ENCODE measurements around the gene CXCR4.

CXCR4 gene

DNA sequence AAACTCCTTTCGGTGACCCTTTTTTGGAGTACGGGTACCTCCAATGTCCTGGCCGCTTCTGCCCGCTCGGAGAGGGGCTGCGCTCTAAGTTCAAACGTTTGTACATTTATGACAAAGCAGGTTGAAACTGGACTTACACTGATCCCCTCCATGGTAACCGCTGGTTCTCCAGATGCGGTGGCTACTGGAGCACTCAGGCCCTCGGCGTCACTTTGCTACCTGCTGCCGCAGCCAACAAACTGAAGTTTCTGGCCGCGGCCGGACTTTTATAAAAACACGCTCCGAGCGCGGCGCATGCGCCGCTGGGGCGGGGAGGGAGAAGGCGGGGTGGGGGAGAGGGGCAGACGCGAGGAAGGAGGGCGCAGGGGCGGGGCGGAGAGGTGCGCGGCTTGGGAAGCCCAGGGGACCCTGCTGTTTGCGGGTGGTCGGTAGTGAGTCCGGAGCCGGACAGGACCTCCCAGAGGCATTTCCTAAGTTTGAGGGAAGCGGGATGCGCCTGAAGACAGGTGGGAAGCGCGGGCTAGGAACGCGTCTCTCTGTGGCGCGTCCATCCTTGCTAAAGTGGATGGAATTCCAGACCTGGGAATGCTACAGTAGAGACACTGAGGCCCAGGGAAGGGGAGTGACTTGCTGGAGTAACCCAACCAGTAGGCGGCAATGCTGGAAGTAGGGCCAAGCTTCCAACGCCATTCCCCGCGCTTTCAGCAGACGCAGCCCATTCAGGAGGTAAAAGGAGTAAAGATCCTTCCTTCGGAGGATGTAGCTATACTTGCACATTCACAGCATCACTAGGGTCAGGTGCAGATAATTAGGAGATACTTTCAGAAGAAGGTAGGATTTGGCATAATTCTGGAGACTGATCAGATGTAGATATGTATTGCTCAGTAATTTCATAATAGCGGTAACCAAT is at the start of gene CXCR4:
Gene CXCR4 (minus strand): TSS at position 241 of the 910 bp plus-strand sequence. CDS start 89 bp downstream, at position 152.
- DNase-seq (ENCODE audit: low read depth), result no peak

DNA sequence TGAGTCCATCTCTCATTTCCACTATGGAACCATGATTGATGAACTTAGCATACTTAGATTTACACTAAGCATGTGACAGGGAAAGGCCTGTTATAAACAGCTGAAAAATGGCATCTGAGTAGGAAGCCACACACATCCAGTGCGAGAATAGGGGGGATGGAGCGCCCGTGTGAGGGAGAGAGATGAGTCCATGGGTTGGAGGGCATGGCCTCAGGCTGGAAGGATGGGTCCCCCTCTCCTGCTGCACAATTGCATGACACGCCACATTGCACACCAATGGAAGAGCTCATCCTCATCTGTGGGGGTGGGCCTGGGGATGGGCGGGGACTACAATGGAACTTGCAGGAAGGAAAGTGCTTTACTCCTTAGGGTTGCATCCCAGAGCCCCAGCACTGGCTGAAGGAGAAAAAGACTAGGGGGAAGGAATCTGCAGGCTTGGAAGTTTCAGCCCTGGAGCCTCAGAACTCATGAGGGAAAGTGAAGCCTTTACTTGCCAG is 46.4 kb upstream of the CXCR4 start:
- DNase-seq (ENCODE audit: low read depth), result no peak

DNA sequence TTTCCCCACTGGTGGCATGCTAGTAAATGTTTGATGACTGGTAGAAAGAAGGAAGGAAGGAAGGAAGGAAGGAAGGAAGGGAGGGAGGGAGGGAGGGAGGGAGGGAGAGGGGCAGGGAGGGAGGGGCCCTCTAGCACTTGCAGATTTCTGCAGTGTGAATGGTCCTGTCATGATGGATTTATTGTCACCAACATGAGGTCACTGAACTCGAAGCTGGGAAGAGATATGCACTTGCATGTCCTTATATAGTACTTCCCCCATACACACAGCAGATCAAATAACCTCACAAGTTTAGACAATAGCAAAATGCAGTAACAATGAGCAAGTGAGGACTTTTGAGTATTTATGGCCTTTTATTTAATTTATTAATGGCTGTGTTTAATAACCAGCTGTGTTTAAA is 44.5 kb upstream of the CXCR4 start:
- no peak for DNase-seq (ENCODE audit: low read depth)

DNA sequence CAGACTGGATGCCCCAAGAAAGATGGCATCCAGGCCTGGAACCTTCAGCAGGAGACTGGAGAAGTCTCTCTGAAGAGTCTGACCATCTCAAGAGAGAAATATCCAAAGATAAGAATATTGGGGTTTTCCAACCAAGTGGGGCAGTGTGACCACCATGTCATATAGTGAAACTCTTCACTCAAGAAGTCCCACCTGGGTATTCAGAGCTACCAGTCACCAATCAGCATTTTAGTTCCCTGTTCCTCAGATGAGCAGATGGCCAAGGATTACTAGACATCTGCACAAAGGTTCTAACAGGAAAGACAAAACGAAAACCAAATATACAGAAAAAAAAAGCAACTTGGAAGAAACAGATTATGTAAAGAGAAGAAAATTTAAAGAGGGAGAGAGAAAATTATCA is 38.5 kb upstream of the CXCR4 start:
- no peak for DNase-seq (ENCODE audit: low read depth)

DNA sequence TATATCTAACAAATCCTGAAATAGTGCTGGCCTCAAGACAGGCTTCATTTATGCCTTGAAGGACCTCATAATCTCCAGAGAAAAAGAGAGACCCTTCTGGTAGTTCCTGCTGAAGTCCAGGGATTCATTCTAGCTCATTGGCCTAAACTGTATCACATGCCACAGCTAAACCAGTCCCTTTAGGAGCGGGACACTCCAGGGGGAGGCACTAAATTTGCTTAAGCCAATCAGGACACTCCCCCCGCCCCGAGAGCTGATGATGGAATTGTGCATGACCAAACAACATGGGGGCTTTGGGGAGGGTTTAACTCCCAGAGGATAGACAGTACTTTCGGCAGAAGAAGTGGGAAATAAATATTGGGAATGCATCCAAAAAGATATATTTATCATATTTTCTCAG is 36.4 kb upstream of the CXCR4 start:
- no peak for DNase-seq (ENCODE audit: low read depth)

DNA sequence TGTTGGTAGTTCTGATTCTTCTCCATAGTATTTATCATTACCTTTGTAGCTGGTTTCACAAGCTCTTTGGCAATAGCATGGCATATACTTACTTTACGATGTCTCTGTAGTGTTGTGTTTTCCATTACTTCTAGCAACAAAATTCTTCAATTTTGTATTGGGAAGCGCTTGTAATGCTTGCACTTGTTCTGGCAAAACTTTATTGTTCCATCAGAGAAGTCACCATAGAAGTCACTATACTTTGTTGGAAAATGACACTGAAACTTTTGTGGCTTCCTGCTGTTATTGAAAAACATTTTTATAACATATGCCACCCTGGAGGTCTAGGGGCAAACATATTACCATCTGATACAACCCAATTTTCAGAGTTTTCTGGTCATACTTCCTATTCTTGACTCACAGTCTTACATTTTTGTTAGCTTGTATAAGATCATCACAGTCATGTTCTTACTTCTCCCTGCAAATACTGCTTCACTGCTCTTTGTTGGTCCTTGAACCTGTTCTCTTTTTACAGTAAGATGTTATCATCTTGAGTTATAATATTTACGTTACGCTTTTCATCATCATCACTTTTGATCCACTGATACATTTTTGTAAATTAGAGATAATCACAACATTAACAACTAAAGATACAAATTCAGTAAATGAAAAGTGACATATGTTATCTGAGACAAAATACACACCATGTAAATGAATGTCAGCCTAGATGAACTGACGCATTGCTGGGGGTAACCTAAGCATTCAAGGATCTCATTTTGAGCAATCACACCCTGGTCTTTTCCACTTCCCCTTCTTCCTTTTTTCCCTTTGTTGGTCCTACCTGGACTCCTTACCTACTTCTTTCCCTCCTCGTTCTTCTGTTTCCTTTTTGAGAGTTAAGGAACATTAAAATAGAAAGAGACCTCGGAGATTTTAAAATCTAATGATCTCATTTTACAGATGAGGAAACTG is 33.3 kb upstream of the CXCR4 start:
- DNase-seq (ENCODE audit: low read depth), result no peak

DNA sequence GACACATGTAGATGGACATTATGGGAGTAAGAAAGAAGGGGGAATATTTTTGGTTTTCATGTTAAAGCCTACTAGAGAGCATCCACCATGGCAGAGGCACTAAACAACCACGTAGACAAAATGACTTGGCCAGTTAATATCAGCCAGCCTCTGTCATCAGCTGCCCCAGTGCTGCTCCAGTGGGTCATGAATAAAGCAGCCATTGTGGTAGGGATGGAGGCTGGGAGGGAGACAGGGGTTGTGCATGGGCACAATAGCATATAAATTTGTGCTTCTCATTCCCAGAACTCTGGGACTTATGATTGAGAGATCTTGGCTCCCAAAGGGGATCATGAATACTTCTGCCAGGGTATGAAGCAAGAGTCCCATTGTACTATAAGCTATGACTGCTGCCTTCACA is 31.1 kb upstream of the CXCR4 start:
- no peak for DNase-seq (ENCODE audit: low read depth)

DNA sequence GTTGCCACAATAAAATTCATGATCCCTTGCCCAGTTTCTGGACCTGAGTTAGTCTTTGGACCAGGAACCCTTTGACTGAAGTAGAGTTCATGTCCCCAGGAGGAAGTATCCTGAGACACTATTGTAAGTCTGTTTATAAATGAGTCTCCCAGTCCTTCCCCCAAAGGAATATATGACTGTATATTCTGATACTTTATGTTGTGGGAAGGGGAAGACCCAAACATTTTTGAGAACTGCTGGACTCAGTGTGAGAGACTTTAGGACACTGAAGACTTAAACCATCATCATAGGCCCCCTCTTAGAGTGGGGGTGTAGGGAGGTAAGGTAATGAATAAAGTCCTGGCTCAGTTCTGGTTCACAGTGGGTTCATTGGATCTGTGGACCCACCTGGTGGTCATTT is 28.6 kb upstream of the CXCR4 start:
- no peak for DNase-seq (ENCODE audit: low read depth)

DNA sequence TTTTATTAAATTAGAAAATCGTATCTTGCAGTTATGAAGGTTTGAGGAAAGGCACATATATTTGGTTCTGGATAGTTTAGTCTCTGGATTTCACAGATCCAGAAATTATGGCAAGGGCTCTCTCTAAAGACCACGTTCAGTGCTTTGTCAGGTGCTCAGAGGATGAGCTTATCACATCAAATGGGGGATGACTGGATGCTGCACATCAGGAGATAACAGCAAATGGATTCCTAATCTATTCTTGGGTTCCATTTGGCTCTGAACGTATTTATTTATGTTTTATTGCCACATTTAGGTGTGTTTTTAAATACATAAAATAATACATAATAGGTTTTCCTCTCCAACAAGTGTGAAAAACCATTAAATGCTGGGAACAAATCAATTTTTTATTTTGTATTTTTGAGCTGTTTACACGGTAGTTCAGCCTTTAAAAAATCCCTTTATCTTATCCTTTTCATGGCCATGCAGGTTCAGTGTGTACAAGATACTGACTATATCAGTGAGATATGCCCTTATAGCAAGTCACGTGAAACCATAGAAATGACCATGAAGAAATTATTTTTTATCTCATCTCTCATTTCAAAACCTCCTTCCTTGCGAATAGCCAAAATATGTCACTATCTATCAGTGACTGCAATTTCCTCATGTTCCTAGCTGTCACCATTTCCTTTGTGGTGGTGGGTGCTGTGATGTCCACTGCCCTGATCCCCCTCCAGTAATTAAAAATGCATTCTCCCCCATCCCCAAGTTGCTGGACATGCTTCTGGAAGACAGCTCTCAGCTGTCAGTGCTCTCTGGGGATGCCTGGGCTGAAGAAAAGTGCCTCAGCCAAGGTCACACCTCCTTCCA is 25.9 kb upstream of the CXCR4 start:
- DNase-seq (ENCODE audit: low read depth), result no peak

DNA sequence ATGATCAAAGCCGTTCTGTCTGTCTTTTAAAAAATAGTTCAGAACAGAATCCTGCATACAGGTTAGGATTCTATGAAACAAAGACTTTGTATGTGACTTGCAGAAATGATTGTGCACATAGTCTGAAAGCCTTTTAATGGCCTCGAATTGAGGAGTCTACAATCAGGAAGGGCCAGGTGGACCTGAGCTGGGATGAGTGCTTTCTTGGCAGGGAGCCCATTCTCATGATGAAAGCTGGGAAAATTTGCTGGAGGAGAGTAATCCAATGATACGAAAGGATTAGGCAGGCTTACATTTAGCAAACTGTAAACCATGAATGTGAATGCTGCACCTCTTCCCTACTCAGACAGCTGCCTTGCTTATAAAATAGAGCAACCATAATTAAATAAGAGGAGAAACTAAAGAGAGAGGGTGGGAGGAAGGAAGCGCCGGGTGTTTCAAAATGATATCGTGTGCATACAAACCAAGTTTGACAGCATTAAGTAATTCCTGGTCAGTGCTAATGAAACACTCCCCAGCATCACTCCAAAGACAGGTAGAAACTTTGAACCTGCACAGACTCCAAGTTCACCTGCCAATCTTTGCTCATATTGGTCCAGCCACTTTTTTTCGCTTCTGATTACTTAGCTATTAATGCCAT is 23.7 kb upstream of the CXCR4 start:
- DNase-seq (ENCODE audit: low read depth), result no peak

DNA sequence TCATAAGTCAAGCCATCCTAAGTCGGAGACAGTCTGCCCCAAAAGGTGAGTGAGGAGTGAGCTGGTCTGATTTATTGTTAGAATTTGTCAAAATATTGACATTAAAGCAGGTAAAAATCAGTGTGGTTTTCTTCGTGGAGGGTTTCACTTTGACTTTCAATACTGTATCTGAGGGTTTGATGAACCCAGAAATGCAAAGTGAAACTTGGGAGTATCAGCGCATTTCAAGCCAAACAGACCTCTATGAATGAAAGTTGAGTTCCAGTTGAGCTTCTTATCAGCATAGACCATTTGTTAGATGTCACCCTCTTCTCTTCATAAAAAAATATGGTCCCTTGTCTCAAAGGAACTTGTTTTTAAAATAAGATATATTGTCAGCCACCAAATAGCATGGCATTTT is 21.7 kb upstream of the CXCR4 start:
- DNase-seq (ENCODE audit: low read depth), result no peak

DNA sequence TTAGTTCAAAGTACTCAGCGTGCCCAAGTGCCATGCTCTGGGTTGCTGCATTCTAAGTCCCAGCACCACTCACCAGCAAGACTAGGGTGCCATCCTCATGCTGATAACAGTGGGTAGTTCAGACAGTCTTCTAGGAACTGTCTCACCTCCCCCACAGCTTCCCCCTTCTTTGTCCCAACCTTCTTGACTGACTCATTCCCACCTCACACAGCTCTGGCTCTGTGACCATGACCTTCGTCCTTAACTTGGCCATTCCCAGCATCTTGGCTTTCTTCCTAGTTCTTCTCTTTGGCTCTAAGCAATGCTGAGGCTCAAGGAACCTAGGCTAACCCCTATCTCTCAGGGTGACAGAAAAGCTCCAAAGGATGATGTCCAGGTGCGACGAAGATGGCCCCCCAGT is 20.0 kb upstream of the CXCR4 start:
- DNase-seq (ENCODE audit: low read depth), result no peak

DNA sequence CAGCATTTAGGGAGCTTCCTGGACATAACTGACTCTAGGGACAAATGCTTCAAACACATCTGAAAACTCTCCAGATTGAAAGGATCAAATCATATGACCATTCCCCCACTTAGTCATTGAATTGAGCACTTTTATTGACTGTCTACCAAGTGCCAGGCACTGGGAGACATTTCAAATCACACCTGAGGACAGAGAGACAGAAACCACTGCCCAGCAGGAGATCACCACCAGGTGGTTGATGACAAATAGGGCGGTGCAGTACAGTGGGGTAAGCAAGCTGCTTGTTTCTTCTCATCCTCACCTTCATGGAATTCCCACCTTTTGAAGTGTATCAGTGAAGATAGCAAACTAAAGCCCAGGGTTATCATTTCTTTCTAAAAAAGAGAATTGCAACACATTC is 19.0 kb upstream of the CXCR4 start:
- DNase-seq (ENCODE audit: low read depth), result no peak

DNA sequence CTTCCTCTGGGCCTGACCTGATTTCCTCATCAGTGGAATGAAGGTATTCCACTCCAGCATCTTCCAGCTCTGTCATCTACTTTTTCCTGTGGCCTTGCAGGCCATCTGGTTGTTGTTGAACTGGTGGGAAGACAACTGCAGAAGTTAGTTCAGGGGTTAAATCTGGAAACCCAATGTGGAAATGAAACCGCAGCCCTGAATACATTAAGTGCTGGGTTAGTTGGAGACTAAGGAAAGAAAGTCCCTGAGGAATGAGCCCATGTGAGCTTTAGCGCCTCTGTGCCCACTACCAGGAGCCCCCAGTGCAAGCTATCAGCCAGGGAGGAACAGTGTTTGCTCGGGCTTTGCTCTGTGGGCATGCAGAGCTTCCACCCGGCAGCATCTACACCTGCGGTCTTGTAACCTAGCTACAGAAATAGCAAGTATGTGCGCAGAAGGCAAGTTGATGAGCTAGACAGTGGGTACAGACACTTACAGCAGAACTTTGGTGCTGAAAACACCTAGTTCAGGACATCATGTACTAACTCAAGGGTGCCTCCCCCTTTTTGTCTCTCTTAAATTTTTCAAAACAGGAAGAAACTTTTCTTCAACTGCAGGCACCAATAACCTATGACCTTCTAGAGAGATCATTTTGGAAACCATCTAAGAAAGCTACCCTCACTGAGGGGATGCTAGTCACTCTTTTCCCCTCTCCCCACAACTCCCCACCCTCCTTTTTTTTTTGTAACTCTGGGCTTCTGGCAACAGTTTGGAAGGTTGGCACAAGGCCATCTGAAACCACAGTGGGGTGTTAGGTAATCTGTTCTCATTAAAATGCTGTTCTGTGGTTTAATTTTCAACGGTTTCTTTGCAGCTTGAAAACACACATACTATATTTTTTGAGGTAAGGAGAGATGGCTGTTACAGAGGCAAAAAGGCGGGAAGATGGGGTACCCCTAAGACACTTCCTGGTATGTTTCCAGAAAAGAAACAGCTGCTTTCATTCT is 18.3 kb upstream of the CXCR4 start:
- no peak for DNase-seq (ENCODE audit: low read depth)

DNA sequence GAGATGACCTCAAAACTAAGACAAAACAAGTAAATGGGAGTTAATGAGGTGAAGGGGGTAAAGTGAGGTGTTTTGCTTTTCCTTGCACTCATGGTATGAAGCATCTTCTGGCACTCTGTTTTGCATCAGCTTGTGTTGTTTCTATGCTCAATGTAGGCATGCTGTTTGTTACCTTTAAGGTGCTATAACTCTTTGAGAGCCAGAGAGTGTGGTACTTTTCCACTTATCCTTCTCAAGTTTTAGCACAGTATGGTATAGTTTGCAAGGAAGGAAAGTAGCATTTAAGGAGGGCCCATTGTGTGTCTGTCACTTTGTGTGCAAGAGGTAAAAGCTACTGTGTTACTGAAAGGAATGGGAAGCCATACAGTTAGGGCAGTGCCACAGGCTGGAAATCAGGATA is 17.5 kb upstream of the CXCR4 start:
- DNase-seq (ENCODE audit: low read depth), result no peak

DNA sequence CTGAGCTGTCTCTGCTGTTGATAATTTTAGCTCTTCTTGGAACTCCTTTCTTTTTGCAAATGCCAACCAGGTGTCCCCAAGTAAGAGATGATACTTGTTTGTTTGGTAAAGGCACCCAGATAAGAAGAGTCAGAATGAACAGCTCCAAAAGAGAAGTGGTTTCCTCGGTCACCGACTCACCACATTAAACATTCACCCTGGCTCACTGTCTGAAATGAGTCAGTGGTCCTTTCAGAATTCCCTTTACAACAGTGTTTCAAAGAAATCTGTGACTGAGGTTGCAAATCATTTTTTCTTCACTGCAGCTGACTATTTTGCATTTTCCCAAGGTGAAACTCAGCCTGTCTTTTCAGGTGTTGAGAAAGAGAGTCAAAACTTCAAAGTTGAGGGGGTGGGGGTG is 16.2 kb upstream of the CXCR4 start:
- no peak for DNase-seq (ENCODE audit: low read depth)

DNA sequence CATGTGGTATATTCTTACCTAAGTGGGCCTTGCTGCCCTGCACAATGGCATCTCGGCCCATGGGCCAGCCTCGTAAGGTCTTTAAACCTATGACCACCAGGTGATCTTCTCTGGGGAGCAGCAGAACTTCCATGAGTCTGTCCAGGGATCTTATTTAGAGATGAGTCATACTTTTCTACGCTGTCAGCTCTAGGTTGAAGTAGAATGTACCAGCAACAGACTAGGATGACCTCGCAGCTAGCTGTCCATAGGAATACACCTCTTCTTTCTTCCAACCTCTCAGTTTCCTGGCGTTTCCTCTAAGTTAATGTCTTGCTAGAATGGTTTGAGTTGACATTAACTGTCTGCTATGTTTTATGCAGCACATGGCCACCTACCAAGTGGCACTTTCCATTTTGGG is 15.6 kb upstream of the CXCR4 start:
- no peak for DNase-seq (ENCODE audit: low read depth)

DNA sequence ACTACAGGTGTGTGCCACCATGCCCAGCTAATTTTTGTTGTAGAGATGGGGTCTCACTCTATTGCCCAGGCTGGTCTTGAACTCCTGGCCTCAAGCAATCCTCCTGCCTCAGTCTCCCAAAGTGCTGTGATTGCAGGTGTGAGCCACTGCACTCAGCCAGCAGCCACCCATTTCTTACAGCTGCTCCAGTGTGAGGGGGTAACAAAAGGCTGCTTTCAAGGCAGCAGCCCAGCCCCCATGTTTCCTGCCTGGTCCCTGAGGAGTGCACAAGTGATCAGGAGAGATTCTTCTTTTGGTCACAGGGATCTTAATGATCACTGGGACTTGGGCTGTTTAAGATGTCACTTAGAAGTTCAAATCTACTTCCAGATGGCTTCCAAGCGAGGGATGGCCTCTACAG is 15.2 kb upstream of the CXCR4 start:
- DNase-seq (ENCODE audit: low read depth), result no peak

DNA sequence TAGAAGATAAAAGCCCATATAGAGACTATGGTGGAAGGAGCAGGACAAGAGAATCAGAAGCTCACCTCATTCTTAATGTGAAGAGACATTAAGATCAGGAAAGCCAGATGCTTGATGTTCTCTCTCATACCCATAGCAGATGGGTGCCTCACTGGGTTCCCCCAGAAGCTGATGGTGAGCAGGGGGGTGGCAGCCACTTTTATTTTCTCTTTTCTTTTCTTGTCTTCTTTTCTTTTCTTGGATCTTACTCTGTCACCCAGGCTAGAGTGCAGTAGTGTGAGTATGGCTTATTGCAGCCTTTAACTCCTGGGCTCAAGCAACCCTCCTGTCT is 14.8 kb upstream of the CXCR4 start:
- DNase-seq (ENCODE audit: low read depth), result no peak
